Stimulated activated CD8-positive, alpha-beta memory T cell treated with anti-CD3 and anti-CD28 coated beads, Interleukin-12 subunit alpha, Interleukin-12 subunit beta, amount 100 ng/mL, for 4 hours (primary cell): ENCODE results near the gene TGM3.

ENCODE experiments used
- DNase-seq: peaks from one replicate; pipeline ENCODE4 v3.0.0-alpha.2; 2020; ENCODE audit warnings: low read depth

Gene TGM3

GRCh38 chr20:2340136-2340535 lies 44.3 kb downstream of the TGM3 start:
- no peak for DNase-seq

- DNase-seq = no peak
Measured at GRCh38 chr20:2340823-2341222, 45.0 kb downstream of the TGM3 start.

GRCh38 chr20:2341336-2341735 lies 45.5 kb downstream of the TGM3 start:
- DNase-seq = no peak

- DNase-seq = no peak
Measured at GRCh38 chr20:2342243-2342642, 46.4 kb downstream of the TGM3 start.

GRCh38 chr20:2346188-2346587 lies 50.4 kb downstream of the TGM3 start:
- no peak for DNase-seq

- no peak for DNase-seq
Measured at GRCh38 chr20:2348336-2348735, 52.5 kb downstream of the TGM3 start.

GRCh38 chr20:2349801-2350200 lies 54.0 kb downstream of the TGM3 start:
- no peak for DNase-seq

- DNase-seq = no peak
Measured at GRCh38 chr20:2350606-2351005, 54.8 kb downstream of the TGM3 start.

GRCh38 chr20:2353231-2353630 lies 57.4 kb downstream of the TGM3 start:
- no peak for DNase-seq

- no peak for DNase-seq
Measured at GRCh38 chr20:2357114-2357513, 61.3 kb downstream of the TGM3 start.

GRCh38 chr20:2358006-2358405 lies 62.2 kb downstream of the TGM3 start:
- no peak for DNase-seq

GRCh38 chr20:2361035-2361593 lies 65.3 kb downstream of the TGM3 start:
- no peak for DNase-seq

GRCh38 chr20:2363187-2363586 lies 67.4 kb downstream of the TGM3 start:
- DNase-seq = no peak

GRCh38 chr20:2363587-2363986 lies 67.8 kb downstream of the TGM3 start:
- DNase-seq = no peak

- no peak for DNase-seq
Measured at GRCh38 chr20:2364044-2364443, 68.2 kb downstream of the TGM3 start.

GRCh38 chr20:2365091-2365490 lies 69.3 kb downstream of the TGM3 start:
- no peak for DNase-seq

- DNase-seq = no peak
Measured at GRCh38 chr20:2365666-2366065, 69.9 kb downstream of the TGM3 start.

GRCh38 chr20:2368621-2369020 lies 72.8 kb downstream of the TGM3 start:
- DNase-seq = no peak

- no peak for DNase-seq
Measured at GRCh38 chr20:2373098-2373497, 77.3 kb downstream of the TGM3 start.

- DNase-seq = no peak
Measured at GRCh38 chr20:2374346-2375125, 78.7 kb downstream of the TGM3 start.

- no peak for DNase-seq
Measured at GRCh38 chr20:2378893-2379292, 83.1 kb downstream of the TGM3 start.

GRCh38 chr20:2379511-2380229 lies 83.9 kb downstream of the TGM3 start:
- DNase-seq = no peak

GRCh38 chr20:2380601-2381000 lies 84.8 kb downstream of the TGM3 start, which contains the start of gene TGM6:
TGM6 (plus strand) TSS chr20:2380901; CDS start chr20:2380969, 68 bp downstream.
- no peak for DNase-seq
